GM19468 (cell line): ENCODE data around the gene CACYBP.

Source experiments
- ATAC-seq: cut with Tn5 transposase; IDR thresholded peaks from one replicate; pipeline ENCODE4 v1.9.1; 2021; ENCODE audit warnings: mild to moderate bottlenecking, moderate library complexity, moderate number of reproducible peaks; ENCODE audit not compliant: unreplicated experiment; ENCODE audit errors: extremely low read depth

CACYBP gene

GRCh38 chr1:175054736-175055135, 55.0 kb downstream of the CACYBP start:
- no peak for ATAC-seq
